Fibroblast of lung (primary cell): ENCODE measurements around the gene C1QTNF12. TPM values are rescaled to one million over a fixed set of nuclear protein-coding genes. Genes with fewer than 3 reads are reported as not detected.

Experiments used
- DNase-seq, 2 donors: peaks; one replicate each; pipeline versions ENCODE4 v3.0.0 to v3.0.0-alpha.2; 2010; ENCODE audit warnings: low read depth in 2 of 2
- H2AFZ ChIP-seq: 2 replicates; pipeline ENCODE4 v1.5.1; 2012; ENCODE audit warnings: low read length, control low read depth, inconsistent platforms
- H3K27ac ChIP-seq: 2 replicates; pipeline ENCODE4 v1.5.1; 2011; ENCODE audit warnings: low read length, control low read depth; ENCODE audit not compliant: insufficient read depth
- H3K27me3 ChIP-seq: 2 replicates; pipeline ENCODE4 v1.5.1; 2011; ENCODE audit warnings: mild to moderate bottlenecking, low read length; ENCODE audit not compliant: control insufficient read depth, insufficient read depth
- H3K36me3 ChIP-seq: 2 replicates; pipeline ENCODE4 v1.5.1; 2011; ENCODE audit warnings: low read length; ENCODE audit not compliant: control insufficient read depth, insufficient read depth
- H3K4me1 ChIP-seq: 2 replicates; pipeline ENCODE4 v1.5.1; 2011; ENCODE audit warnings: low read length; ENCODE audit not compliant: control insufficient read depth, insufficient read depth; ENCODE audit errors: extremely low read depth
- H3K4me2 ChIP-seq: 2 replicates; pipeline ENCODE4 v1.5.1; 2011; ENCODE audit warnings: low read length, control low read depth; ENCODE audit not compliant: insufficient read depth; ENCODE audit errors: extremely low read depth
- H3K4me3 ChIP-seq, 4 experiments: fragments of 200-600 bp in 1 of 4; sonication (generic) in 1 of 4; replicated peaks in 1 of 4; 2 replicates each; pipeline ENCODE4 v1.5.1; 2011 to 2016; ENCODE audit warnings: low read length in 4 of 4, low read depth in 3 of 4, mild to moderate bottlenecking in 3 of 4, control low read depth in 2 of 4, inconsistent platforms in 1 of 4, mixed read lengths in 1 of 4; ENCODE audit not compliant: insufficient read depth in 1 of 4; ENCODE audit errors: control extremely low read depth in 1 of 4
- H3K79me2 ChIP-seq: 2 replicates; pipeline ENCODE4 v1.5.1; 2012; ENCODE audit warnings: mild to moderate bottlenecking, low read length, inconsistent platforms; ENCODE audit not compliant: control insufficient read depth, insufficient read depth
- H3K9ac ChIP-seq: 2 replicates; pipeline ENCODE4 v1.5.1; 2011; ENCODE audit warnings: mild to moderate bottlenecking, low read length, control low read depth; ENCODE audit not compliant: insufficient read depth
- H3K9me3 ChIP-seq: 2 replicates; pipeline ENCODE4 v1.5.1; 2012; ENCODE audit warnings: low read depth, low read length; ENCODE audit not compliant: control insufficient read depth, insufficient read depth
- H4K20me1 ChIP-seq: 2 replicates; pipeline ENCODE4 v1.5.1; 2011; ENCODE audit warnings: low read length; ENCODE audit not compliant: control insufficient read depth, insufficient read depth; ENCODE audit errors: extremely low read depth
- EZH2 ChIP-seq: IDR thresholded peaks from 2 replicates; pipeline ENCODE4 v1.5.1; 2012; ENCODE audit warnings: low read length, control low read depth, mild to moderate bottlenecking; ENCODE audit errors: missing control alignments
- polyA plus RNA-seq, 2 donors: library from polyadenylated mRNA; depleted of rRNA in 1 of 2; stranded (reverse) in 1 of 2; unstranded in 1 of 2; fragments of >200 nt; gene quantifications; 2 replicates each; pipeline ENCODE4 v1.2.1, GENCODE V29; 2011 to 2012; ENCODE audit warnings: missing spikeins in 1 of 2
- total RNA-seq: library from RNA; depleted of rRNA; stranded (reverse); fragments of >200 nt; gene quantifications from 2 replicates; pipeline ENCODE4 v1.2.1, GENCODE V29; 2014
- TF ChIP-seq, protein P1 (sequence below), 2 donors: IDR thresholded peaks in 1 of 2; conservative IDR thresholded peaks in 1 of 2; 1 replicate in 1 of 2; 2 replicates in 1 of 2; pipeline ENCODE4 v1.5.1; 2011 to 2012; ENCODE audit warnings: low read length in 2 of 2, control low read depth in 1 of 2, inconsistent platforms in 1 of 2, low read depth in 1 of 2, mild to moderate bottlenecking in 1 of 2

Gene C1QTNF12
- total and polyA plus RNA-seq, 2 donors (not counting 1 experiment from before 2014, with no cell fraction given) = 0.27 to 4.1 TPM

DNA sequence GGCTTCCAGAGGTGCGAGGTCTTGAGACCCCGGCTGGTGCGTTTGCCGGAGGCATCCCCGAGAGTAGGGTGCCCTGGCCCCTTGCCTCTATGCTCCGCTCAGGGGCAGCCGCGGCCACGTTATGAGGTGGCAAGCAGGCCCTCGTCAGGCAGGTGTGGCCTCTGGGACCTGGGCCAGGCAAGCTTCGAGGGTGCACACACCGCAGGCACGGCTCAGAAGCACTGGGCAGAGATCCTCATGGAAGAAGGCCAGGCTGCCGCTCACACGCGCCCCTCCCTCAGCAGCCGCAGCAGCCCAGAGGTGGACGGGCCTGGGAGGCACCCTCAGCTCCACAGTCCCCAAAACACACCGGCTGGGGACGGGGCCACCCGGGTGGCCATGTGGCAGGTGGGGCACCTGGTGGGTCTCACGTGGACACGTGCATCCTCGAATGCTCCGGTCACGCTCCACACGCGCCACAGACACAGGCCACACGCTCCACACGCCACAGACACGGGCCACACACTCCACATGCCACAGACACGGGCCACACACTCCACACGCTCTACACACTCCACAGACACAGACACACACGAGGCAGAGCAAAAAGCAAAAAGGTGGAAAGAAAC is 21.2 kb downstream of the C1QTNF12 start:
- Histone ChIP-seq H3K4me1 (peaks cover 7% of the 10 kb centered on the region), H3K4me2 (no peak overlapping the region), H3K27me3 (no peaks in the 10 kb centered on the region), H3K36me3 (peaks cover 42% of the 10 kb centered on the region), H3K79me2 (peaks cover 57% of the 10 kb centered on the region), H4K20me1 (no peaks in the 10 kb centered on the region), H3K9ac (no peak overlapping the region), H2AFZ (no peak overlapping the region), H3K4me3 (no peak overlapping the region), H3K9me3 (no peaks in the 10 kb centered on the region), H3K27ac (no peak overlapping the region)
- no peak for TF ChIP-seq EZH2
- TF ChIP-seq, protein P1, sequence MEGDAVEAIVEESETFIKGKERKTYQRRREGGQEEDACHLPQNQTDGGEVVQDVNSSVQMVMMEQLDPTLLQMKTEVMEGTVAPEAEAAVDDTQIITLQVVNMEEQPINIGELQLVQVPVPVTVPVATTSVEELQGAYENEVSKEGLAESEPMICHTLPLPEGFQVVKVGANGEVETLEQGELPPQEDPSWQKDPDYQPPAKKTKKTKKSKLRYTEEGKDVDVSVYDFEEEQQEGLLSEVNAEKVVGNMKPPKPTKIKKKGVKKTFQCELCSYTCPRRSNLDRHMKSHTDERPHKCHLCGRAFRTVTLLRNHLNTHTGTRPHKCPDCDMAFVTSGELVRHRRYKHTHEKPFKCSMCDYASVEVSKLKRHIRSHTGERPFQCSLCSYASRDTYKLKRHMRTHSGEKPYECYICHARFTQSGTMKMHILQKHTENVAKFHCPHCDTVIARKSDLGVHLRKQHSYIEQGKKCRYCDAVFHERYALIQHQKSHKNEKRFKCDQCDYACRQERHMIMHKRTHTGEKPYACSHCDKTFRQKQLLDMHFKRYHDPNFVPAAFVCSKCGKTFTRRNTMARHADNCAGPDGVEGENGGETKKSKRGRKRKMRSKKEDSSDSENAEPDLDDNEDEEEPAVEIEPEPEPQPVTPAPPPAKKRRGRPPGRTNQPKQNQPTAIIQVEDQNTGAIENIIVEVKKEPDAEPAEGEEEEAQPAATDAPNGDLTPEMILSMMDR (conservative IDR thresholded peaks at IDR 0.05 in 1 of 2, IDR thresholded peaks at IDR 0.05 in 1 of 2; ENCODE audit: low read depth in 1 of 2, low read length in 2 of 2) = no peak
- DNase-seq = no peak

DNA sequence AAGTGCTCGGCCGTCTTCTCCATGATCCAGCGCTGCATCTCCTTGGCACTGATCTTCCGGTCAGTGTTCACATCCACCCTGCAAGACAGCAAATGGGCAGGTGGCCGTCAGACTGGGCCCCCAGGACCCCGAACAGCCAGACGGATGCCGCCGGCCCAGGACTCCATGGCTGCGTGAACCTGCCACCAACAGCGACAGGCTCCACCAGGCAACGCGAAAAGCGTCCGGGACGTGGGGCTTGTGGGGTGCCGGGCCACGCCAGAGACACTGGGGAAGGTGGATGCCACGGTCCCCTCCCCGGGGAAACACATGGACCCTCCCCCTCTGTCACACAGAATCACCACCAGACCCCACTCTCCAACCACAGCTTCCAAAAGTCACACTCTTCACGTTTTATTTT is 22.6 kb downstream of the C1QTNF12 start:
- Histone ChIP-seq H3K27me3 (no peaks in the 10 kb centered on the region), H3K4me3 (no peak overlapping the region), H3K4me1 (no peaks in the 10 kb centered on the region), H3K79me2 (peaks cover 42% of the 10 kb centered on the region), H3K9me3 (no peaks in the 10 kb centered on the region), H3K36me3 (peaks cover 42% of the 10 kb centered on the region), H3K4me2 (no peak overlapping the region), H3K27ac (no peak overlapping the region), H4K20me1 (no peaks in the 10 kb centered on the region), H2AFZ (no peak overlapping the region), H3K9ac (no peak overlapping the region)
- DNase-seq = no peak
- TF ChIP-seq, protein P1 (conservative IDR thresholded peaks at IDR 0.05 in 1 of 2, IDR thresholded peaks at IDR 0.05 in 1 of 2; ENCODE audit: low read depth in 1 of 2, low read length in 2 of 2) = no peak
- TF ChIP-seq EZH2 = no peak

DNA sequence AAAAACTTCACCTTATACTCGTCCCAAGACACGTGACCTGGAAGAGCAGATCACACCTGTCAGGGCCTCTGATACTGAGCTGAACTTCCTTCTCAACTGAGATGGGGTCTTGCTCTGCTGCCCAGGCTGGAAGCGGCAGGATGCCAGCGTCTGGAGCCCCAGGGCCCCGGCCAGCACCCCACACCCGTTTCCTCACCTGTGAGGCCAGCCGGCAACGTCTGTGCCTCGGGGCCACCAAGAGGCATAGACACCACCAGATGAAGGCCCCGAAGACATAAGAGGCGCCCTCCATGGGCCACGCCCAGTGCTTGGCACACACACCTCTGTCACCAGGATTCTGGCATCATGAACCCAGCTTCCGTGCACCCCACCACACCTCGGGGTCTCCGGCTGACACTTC is 23.2 kb downstream of the C1QTNF12 start:
- peaks cover 37% of the 10 kb centered on the region for H3K79me2 ChIP-seq
- peaks cover 42% of the 10 kb centered on the region for H3K36me3 ChIP-seq

More for the DNA sequence above, 23.2 kb downstream of the C1QTNF12 start:
- no peak for DNase-seq
- TF ChIP-seq, protein P1 (conservative IDR thresholded peaks at IDR 0.05 in 1 of 2, IDR thresholded peaks at IDR 0.05 in 1 of 2; ENCODE audit: low read depth in 1 of 2, low read length in 2 of 2) = no peak
- TF ChIP-seq EZH2 = no peak
- Histone ChIP-seq H3K4me1 (no peaks in the 10 kb centered on the region), H2AFZ (no peak overlapping the region), H3K27ac (no peak overlapping the region), H3K4me2 (no peak overlapping the region), H3K27me3 (no peaks in the 10 kb centered on the region), H3K9ac (no peak overlapping the region), H3K4me3 (no peak overlapping the region), H4K20me1 (no peaks in the 10 kb centered on the region), H3K9me3 (no peaks in the 10 kb centered on the region)
